ENCODE results near the gene DNAI4. TPM values are rescaled to one million over a fixed set of nuclear protein-coding genes. Genes with fewer than 3 reads are reported as not detected.
"Not testable (repeated sequence)": the region's sequence is repeated elsewhere in the genome, so short reads cannot be mapped to it uniquely, and the experiment has no call there.

DNAI4 gene
- total RNA-seq, 3 donors from 2014 or later (not counting 1 experiment from before 2014, with no cell fraction given) = 1.4 to 4.3 (median 2.2) TPM

GRCh38 chr1:66917476-66917875, 7.2 kb downstream of the DNAI4 start:
- H3K4me1 ChIP-seq (ENCODE audit: control insufficient read depth, insufficient read depth, low read length) = no peaks in the 10 kb centered on the region
- no peak overlapping the region for H3K27ac ChIP-seq (ENCODE audit: low read length)
- no peaks in the 10 kb centered on the region for H3K4me1 Mint-ChIP-seq
- TF ChIP-seq, protein P1, sequence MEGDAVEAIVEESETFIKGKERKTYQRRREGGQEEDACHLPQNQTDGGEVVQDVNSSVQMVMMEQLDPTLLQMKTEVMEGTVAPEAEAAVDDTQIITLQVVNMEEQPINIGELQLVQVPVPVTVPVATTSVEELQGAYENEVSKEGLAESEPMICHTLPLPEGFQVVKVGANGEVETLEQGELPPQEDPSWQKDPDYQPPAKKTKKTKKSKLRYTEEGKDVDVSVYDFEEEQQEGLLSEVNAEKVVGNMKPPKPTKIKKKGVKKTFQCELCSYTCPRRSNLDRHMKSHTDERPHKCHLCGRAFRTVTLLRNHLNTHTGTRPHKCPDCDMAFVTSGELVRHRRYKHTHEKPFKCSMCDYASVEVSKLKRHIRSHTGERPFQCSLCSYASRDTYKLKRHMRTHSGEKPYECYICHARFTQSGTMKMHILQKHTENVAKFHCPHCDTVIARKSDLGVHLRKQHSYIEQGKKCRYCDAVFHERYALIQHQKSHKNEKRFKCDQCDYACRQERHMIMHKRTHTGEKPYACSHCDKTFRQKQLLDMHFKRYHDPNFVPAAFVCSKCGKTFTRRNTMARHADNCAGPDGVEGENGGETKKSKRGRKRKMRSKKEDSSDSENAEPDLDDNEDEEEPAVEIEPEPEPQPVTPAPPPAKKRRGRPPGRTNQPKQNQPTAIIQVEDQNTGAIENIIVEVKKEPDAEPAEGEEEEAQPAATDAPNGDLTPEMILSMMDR (IDR thresholded peaks at IDR 0.05) = no peak
- H3K36me3 ChIP-seq (ENCODE audit: control insufficient read depth, insufficient read depth, low read length) = no peaks in the 10 kb centered on the region
- H3K27ac Mint-ChIP-seq = no peak overlapping the region
- H3K27me3 Mint-ChIP-seq (ENCODE audit: low read depth in 2 of 2) = no peaks in the 10 kb centered on the region
- H3K4me3 ChIP-seq (ENCODE audit: low read length) = no peak overlapping the region
- H3K9me3 ChIP-seq (ENCODE audit: control insufficient read depth, insufficient read depth, low read length) = no peaks in the 10 kb centered on the region
- no peak overlapping the region for H3K4me3 Mint-ChIP-seq
- H3K9me3 Mint-ChIP-seq = peaks cover 0 to 2% of the 10 kb centered on the region in 2 donors
- WGBS (ENCODE audit: insufficient coverage) = 100% methylated on average over 1 of the region's 1 CpG
- ATAC-seq (no peak), DNase-seq (no peak)
- no peaks in the 10 kb centered on the region for H3K27me3 ChIP-seq (ENCODE audit: control insufficient read depth, insufficient read depth, low read length)
- intact Hi-C loops (cut with micrococcal nuclease) = no loop called here
- H3K36me3 Mint-ChIP-seq = no peaks in the 10 kb centered on the region

- no peaks in the 10 kb centered on the region for H3K27me3 Mint-ChIP-seq (ENCODE audit: low read depth in 2 of 2)
- Histone ChIP-seq H3K4me1 (ENCODE audit: control insufficient read depth, insufficient read depth, low read length) (no peaks in the 10 kb centered on the region), H3K36me3 (ENCODE audit: control insufficient read depth, insufficient read depth, low read length) (no peaks in the 10 kb centered on the region), H3K27ac (ENCODE audit: low read length) (no peak overlapping the region), H3K27me3 (ENCODE audit: control insufficient read depth, insufficient read depth, low read length) (no peaks in the 10 kb centered on the region), H3K4me3 (ENCODE audit: low read length) (no peak overlapping the region), H3K9me3 (ENCODE audit: control insufficient read depth, insufficient read depth, low read length) (no peaks in the 10 kb centered on the region)
- TF ChIP-seq, protein P1 (IDR thresholded peaks at IDR 0.05) = no peak
- intact Hi-C loops (cut with micrococcal nuclease) = no loop called here
- no peaks in the 10 kb centered on the region for H3K4me1 Mint-ChIP-seq
- H3K36me3 Mint-ChIP-seq = no peaks in the 10 kb centered on the region
- no peak overlapping the region for H3K4me3 Mint-ChIP-seq
- H3K27ac Mint-ChIP-seq = no peak overlapping the region
- ATAC-seq (no peak), DNase-seq (no peak)
- H3K9me3 Mint-ChIP-seq = peaks cover 0 to 2% of the 10 kb centered on the region in 2 donors
- no CpG with 5 or more reads among the region's 2 CpGs for WGBS (ENCODE audit: insufficient coverage)
These were observed 8.3 kb downstream of the DNAI4 start for GRCh38 chr1:66916320-66916719.

- H3K36me3 Mint-ChIP-seq; H3K36me3 ChIP-seq (ENCODE audit: control insufficient read depth, insufficient read depth, low read length); H3K4me1 Mint-ChIP-seq; H3K27me3 Mint-ChIP-seq (ENCODE audit: low read depth in 2 of 2); H3K4me1 ChIP-seq (ENCODE audit: control insufficient read depth, insufficient read depth, low read length); H3K27ac ChIP-seq (ENCODE audit: low read length); H3K4me3 Mint-ChIP-seq; H3K27ac Mint-ChIP-seq; H3K27me3 ChIP-seq (ENCODE audit: control insufficient read depth, insufficient read depth, low read length); H3K9me3 ChIP-seq (ENCODE audit: control insufficient read depth, insufficient read depth, low read length); DNase-seq; intact Hi-C loops (cut with micrococcal nuclease); H3K9me3 Mint-ChIP-seq; ATAC-seq; H3K4me3 ChIP-seq (ENCODE audit: low read length): not testable (repeated sequence)
- WGBS (ENCODE audit: insufficient coverage) = no CpG with 5 or more reads among the region's 1 CpG
These were observed 9.5 kb downstream of the DNAI4 start for GRCh38 chr1:66915203-66915602.

- Histone ChIP-seq H3K27me3 (ENCODE audit: control insufficient read depth, insufficient read depth, low read length) (no peaks in the 10 kb centered on the region), H3K4me1 (ENCODE audit: control insufficient read depth, insufficient read depth, low read length) (no peaks in the 10 kb centered on the region), H3K4me3 (ENCODE audit: low read length) (no peak overlapping the region), H3K36me3 (ENCODE audit: control insufficient read depth, insufficient read depth, low read length) (no peaks in the 10 kb centered on the region), H3K27ac (ENCODE audit: low read length) (no peak overlapping the region), H3K9me3 (ENCODE audit: control insufficient read depth, insufficient read depth, low read length) (no peaks in the 10 kb centered on the region)
- TF ChIP-seq, protein P1 (IDR thresholded peaks at IDR 0.05) = no peak
- WGBS (ENCODE audit: insufficient coverage) = 100% methylated on average over 2 of the region's 3 CpGs
- Mint-ChIP-seq H3K4me3 (no peak overlapping the region), H3K36me3 (no peaks in the 10 kb centered on the region), H3K27ac (no peak overlapping the region), H3K4me1 (no peaks in the 10 kb centered on the region), H3K9me3 (no peaks in the 10 kb centered on the region), H3K27me3 (ENCODE audit: low read depth in 2 of 2) (peaks cover 8 to 9% of the 10 kb centered on the region in 2 donors)
- no peak for DNase-seq
- no peak for ATAC-seq
- intact Hi-C loops (cut with micrococcal nuclease) = no loop called here
These were observed 30.9 kb downstream of the DNAI4 start for GRCh38 chr1:66893712-66894111.
